HG03469 (cell line): Measurements from ENCODE around the gene CACNB1.

ENCODE experiments used
- ATAC-seq: cut with Tn5 transposase; IDR thresholded peaks from one replicate; pipeline ENCODE4 v1.9.1; 2021; ENCODE audit warnings: mild to moderate bottlenecking, moderate library complexity, moderate number of reproducible peaks; ENCODE audit not compliant: unreplicated experiment

Gene CACNB1

DNA sequence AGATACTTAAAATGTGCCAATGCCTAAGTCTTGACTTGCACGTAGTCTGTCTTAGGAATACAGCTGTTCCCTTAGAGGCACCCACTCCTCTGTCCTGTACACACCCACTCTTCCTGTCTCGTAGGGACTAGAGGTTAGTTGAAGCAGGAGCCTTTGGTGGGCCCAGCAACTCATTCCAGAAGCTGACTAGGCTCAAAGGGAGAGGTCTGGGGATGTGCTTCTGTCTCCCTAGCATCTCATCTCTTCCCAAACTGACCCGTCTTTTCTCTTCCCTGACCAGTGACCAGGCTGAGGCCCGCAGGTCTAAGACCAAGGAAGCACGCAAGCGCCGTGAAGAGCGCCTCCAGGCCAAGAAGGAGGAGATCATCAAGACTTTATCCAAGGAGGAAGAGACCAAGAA, 6.8 kb upstream of the CACNB1 start:
- no peak for ATAC-seq

DNA sequence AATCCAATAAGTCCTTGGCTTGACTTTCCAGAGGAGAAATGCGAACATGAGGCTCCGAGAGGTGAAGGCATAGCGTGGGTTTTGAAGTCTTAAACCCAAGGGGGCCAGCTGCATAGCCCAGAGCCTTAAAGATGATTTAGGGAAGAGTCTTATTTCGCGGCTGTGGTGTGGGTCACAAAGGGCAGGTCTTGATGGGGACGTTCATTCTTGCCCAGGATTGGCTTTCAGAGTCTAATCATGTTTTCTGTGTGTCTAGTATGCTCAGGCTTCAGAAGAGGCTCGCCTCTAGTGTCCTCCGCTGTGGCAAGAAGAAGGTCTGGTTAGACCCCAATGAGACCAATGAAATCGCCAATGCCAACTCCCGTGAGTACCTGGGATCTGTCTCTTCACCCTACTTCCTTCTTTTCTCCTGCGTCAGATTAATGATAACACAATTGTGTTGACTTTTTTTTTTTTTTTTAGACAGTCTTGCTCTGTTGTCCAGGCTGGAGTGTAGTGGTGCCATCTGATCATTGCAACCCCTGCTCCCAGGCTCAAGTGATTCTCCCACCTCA, 3.6 kb upstream of the CACNB1 start:
- no peak for ATAC-seq

DNA sequence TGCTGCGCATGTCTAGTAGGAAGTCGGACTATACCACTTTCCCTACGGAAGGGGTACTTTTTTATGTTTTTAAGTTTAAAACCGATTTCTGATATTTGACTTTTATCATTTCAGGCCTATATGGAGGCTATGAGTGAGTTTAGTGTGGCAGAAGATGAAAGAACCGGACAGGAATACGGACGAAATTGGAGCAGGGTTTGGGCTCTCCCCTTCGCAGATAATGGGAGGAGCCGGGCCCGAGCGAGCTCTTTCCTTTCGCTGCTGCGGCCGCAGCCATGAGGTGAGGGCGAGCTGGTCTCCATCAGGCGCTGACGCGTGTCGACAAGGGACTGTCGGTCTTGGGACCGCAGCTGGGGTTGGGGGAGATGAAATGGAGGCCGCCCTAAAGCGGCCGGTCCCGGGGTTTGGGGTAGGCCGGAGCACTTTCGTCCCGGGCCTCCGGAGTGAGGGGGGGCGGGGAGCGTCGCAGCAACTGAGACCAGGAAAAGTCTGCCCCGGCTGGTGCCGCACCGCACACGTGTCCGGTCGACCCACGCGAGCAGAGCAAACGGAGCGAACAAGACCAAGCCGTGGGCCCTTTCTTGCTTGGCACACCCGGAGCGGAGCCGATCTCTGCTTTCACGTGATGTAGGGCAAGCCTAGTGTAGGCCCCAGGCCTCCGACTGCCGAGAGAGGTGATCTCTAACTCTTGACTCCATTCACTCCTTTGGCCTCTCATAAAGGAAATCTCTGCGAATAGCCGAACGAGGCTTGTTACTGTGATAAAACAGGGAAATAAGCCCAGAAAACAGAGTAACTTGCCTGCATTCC, 2.8 kb upstream of the CACNB1 start, which contains the start of gene RPL19:
Gene RPL19 (plus strand): TSS at position 214 of the 810 bp plus-strand sequence. CDS start 62 bp downstream, at position 276.
- ATAC-seq: peak; percentile 32

DNA sequence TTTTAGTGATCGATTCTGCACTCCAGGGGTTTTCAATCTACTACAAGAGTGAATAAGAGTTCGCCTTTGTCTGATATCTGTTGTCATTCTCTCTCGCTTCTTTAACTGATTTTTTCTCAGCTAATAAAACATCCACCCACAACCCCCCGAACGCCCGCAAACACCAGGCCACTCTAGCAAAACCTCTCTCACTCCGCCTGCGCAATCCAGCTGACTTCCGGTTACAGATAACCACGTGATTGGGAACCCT, 2.3 kb upstream of the CACNB1 start:
- ATAC-seq: peak; percentile 54

GRCh38 chr17:39198186-39198566, 707 bp upstream of the CACNB1 start:
- ATAC-seq: no peak

DNA sequence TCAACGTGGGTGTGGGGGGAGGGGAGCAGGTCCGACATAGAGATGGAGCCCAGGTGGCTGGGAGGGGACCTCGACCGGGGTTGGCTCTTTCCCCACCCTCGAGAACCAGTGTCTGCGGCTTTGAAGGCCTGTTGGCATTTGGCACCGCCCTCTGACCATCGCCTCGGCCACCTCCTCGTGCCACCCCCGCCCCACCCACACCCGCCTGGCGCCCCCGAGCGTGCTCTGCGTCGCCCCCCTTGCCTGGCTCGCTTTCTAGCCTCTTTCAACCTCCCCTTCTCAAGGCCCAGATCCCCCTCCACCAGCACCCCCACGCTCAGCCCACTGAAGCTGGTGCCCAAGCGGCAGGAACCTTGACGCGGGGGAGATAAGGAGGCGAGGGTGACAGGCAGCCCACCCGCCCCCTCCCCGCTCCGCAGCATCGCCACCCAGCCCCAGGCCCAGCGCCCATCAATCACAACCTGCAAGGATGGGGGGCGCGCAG, 619 bp downstream of the CACNB1 start:
- ATAC-seq: no peak

GRCh38 chr17:39196241-39196807, 1.1 kb downstream of the CACNB1 start:
- ATAC-seq: no peak

DNA sequence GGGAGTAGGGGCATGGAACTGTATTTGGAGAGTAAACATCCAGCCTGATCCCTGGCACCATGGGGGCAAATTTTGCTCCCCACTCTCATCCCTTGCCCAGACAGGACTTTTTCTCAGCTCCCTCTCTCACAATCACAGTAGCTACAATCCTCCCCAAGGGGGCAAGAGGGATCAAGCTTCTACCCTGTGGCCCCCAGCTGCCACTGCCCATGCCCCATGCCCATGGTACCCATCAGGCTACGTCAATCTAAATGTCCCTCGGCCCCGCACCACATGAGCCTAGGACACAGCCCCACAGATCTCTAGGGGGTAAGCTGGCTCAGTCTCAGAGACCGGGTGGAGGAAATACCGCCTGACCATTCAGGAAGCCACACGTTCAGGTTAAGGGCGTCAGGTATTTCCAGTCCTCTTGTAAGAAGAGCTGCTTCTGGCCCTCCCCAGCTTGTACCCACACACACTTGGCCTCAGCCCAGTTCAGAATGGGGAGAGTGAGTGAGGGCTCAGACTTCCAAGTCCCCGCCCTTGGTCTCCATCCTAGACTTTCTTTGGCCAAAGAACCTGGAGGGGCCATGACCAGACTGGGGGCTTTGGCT, 1.8 kb downstream of the CACNB1 start:
- no peak for ATAC-seq

- ATAC-seq: no peak
Measured at GRCh38 chr17:39194985-39195524, 2.4 kb downstream of the CACNB1 start.

GRCh38 chr17:39194089-39194984, 3.1 kb downstream of the CACNB1 start:
- ATAC-seq: no peak

- no peak for ATAC-seq
Measured at GRCh38 chr17:39193346-39193745, 4.1 kb downstream of the CACNB1 start.

DNA sequence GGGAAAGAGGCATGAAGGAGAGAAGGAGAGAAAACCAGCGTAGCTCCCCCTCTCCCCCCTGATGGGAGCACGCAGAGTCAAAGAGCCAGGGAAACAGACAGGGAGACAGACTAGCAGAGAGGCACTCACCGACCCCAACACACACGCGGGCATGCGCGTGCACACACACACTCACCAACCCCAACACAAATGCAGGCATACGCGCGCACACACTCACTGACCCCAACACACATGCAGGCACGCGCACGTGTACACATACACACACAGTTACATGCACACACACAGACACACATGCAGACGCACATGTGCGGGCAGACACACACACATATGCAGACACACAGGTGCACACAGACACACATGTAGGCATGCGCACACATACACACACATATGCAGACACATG, 4.6 kb downstream of the CACNB1 start:
- no peak for ATAC-seq

GRCh38 chr17:39191750-39192510, 5.5 kb downstream of the CACNB1 start:
- ATAC-seq: no peak

DNA sequence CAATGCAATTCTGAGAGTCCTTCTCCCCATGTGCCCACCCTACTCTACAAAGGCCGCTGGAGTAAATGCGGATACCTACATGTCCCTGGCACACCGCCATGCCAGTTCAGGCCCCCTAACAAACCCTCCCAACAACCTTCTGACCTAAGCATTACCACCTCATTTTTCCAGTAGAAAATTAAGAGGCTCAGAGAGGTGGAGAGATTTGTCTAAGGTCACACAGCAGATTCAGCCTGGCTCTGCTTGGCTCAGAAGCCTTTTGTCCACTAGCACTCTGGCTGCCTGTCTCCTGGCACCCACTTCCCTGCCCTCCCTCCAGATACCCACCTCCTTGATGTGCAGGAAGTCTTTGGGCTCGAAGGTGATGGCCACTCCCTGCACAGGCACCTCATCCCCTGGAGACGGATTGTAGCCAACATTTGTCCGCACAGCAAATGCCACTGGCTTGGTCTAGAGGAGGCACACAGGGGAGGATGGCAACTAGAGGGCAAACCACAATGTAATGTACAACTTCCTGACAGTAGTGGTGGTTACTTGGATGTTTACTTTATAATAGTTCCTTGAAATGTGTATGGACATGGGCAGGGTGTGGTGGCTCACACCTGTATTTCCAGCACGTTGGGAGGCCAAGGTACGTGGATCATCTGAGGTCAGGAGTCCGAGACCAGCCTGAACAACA, 10.2 kb downstream of the CACNB1 start:
- ATAC-seq: no peak

DNA sequence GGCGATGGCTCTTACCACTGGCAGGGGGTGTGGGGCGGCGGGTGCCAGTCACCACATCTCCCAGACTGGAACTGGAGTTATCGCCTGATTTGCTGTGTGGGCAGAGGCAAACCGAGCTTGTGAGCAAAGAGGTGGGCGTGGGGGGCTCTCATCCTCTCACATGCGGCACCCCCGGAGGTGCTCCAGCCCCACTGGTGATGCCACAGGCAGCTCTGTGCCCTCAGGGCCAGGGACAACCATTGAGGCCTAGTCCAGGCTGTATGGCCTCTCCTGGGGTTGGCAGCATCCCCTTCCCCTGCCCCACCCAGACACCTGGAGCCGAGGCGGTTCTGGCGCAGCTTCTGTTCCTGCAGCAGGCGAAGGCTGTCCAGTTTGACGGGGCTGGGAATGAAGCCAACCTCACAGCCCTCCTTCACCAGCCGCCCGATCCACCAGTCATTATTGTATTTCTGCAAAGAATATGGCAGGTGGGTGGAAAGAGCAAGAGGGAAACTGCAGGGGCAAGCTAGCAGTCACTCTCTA, 10.9 kb downstream of the CACNB1 start:
- no peak for ATAC-seq

DNA sequence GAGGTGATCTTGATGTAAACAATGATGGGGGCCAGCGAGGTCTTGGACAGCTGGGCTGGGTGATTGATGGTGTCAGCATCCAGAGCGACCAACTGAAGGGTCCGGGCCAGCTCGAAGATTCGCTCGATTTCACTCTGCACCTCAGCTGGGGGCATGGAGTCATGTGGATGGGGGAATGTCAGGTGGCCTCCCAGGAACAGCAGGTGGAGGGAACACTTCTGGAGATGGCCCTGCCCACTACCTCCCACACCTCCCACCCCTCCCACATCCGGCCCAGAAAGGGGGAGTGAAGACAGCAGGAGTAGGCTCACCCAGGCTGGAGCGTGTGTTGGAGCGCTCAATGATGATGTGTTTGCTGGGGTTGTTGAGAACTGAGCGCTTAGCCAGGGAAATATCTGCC, 13.7 kb downstream of the CACNB1 start:
- no peak for ATAC-seq

DNA sequence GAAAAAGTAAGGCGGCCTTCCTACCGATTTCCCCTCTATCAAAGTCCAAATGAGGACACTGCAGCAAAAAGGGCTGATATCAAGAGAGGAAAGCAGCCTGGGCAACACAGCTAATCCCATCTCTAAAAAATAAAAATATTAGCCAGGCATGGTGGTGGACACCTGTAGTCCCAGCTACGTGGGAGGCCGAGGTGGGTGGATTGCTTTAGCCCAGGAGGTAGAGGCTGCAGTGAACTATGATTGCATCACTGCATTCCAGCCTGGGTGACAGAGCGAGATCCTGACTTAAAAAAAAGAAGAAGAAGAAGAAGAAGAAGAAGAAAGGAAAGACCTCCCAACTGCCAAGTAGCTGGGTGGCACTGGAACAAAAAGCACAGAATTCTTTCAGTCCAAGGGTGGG, 14.4 kb downstream of the CACNB1 start:
- no peak for ATAC-seq

DNA sequence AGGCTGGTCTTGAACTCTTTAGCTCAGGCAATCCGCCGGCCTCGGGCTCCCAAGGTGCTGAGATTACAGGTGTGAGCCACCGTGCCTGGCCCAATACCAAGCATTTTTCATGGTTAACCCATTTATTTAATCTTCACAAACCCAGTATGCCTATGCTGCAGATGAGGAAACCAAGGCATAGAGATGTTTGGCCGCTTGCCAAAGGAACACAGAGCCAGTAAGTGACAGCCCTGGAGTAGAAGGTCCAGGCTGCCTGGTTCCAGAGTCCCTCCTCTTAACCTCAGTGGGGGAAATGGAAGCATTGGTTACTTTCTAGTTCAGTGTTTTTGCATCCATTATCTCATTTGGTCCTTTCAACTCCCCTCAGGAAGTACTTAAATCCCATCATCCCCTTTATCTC, 16.2 kb downstream of the CACNB1 start:
- no peak for ATAC-seq

DNA sequence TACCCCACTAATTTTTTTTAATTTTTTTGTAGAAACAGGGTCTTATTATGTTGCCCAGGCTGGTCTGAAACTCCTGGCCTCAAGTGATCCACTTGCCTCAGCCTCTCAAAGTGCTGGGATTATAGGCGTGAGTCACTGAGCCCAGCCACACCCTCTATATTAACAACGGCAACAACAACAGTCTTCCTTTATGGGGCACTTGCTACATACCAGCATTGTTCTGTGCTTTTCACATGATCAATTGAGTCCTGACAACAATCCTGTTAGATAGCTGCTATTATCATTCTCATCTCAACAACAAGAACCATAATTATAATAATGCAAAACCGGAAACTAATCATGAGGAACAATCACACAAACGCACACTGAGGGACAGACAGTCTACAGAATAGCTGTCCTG, 18.9 kb downstream of the CACNB1 start:
- ATAC-seq: no peak
